HEK293 (cell line): ENCODE data around the gene FA2H.

Source experiments
- GLI2 ChIP-seq: fragments of 450-650 bp; formaldehyde crosslinking; IDR thresholded peaks from 2 replicates; pipeline ENCODE4; 2017; ENCODE audit warnings: missing biosample characterization, missing genetic modification characterization, low read depth, borderline replicate concordance
- HOXC10 ChIP-seq: sonication (generic); formaldehyde crosslinking; IDR thresholded peaks from 2 replicates; pipeline ENCODE4 v1.8.1; 2023; ENCODE audit warnings: mild to moderate bottlenecking, missing genetic modification reagents
- MEIS1 ChIP-seq: sonication (generic); formaldehyde crosslinking; IDR thresholded peaks from 2 replicates; pipeline ENCODE4 v1.8.1; 2022; ENCODE audit warnings: missing genetic modification reagents, mild to moderate bottlenecking, borderline replicate concordance
- PRDM1 ChIP-seq: fragments of 450-650 bp; formaldehyde crosslinking; IDR thresholded peaks from 2 replicates; pipeline ENCODE4; 2016; ENCODE audit warnings: missing biosample characterization, missing genetic modification characterization
- PRDM10 ChIP-seq: fragments of 450-650 bp; formaldehyde crosslinking; IDR thresholded peaks from 2 replicates; pipeline ENCODE4 v1.5.1; 2016; ENCODE audit warnings: missing biosample characterization, missing genetic modification characterization
- SP3 ChIP-seq: fragments of 450-650 bp; formaldehyde crosslinking; IDR thresholded peaks from 2 replicates; pipeline ENCODE4 v1.5.1; 2016; ENCODE audit warnings: missing biosample characterization, missing genetic modification characterization
- ZEB2 ChIP-seq: fragments of 450-650 bp; formaldehyde crosslinking; IDR thresholded peaks from 2 replicates; pipeline ENCODE4 v1.5.1; 2016; ENCODE audit warnings: missing biosample characterization, missing genetic modification characterization
- ZNF157 ChIP-seq: fragments of 450-650 bp; formaldehyde crosslinking; IDR thresholded peaks from 2 replicates; pipeline ENCODE4 v1.5.1; 2016; ENCODE audit warnings: missing biosample characterization, missing genetic modification characterization
- ZNF169 ChIP-seq: fragments of 450-650 bp; formaldehyde crosslinking; IDR thresholded peaks from 2 replicates; pipeline ENCODE4 v1.5.1; 2016; ENCODE audit warnings: missing biosample characterization, missing genetic modification characterization
- ZNF2 ChIP-seq: fragments of 450-650 bp; formaldehyde crosslinking; IDR thresholded peaks from 2 replicates; pipeline ENCODE4 v1.5.1; 2016; ENCODE audit warnings: missing biosample characterization, missing genetic modification characterization
- ZNF23 ChIP-seq: fragments of 450-650 bp; formaldehyde crosslinking; IDR thresholded peaks from 2 replicates; pipeline ENCODE4 v1.5.1; 2016; ENCODE audit warnings: missing biosample characterization, missing genetic modification characterization, borderline replicate concordance
- ZNF292 ChIP-seq: fragments of 450-650 bp; formaldehyde crosslinking; IDR thresholded peaks from 2 replicates; pipeline ENCODE4 v1.5.1; 2016; ENCODE audit warnings: low read depth, missing biosample characterization, missing genetic modification characterization, borderline replicate concordance
- ZNF423 ChIP-seq: fragments of 450-650 bp; formaldehyde crosslinking; IDR thresholded peaks from 2 replicates; pipeline ENCODE4 v1.5.1; 2016; ENCODE audit warnings: missing biosample characterization, missing genetic modification characterization
- ZNF426 ChIP-seq: fragments of 450-650 bp; formaldehyde crosslinking; IDR thresholded peaks from 2 replicates; pipeline ENCODE4 v1.5.1; 2017; ENCODE audit warnings: missing biosample characterization, missing genetic modification characterization, mild to moderate bottlenecking, inconsistent platforms, moderate library complexity
- ZNF529 ChIP-seq: fragments of 450-650 bp; formaldehyde crosslinking; IDR thresholded peaks from 2 replicates; pipeline ENCODE4 v1.5.1; 2017; ENCODE audit warnings: missing genetic modification characterization, missing biosample characterization; ENCODE audit not compliant: insufficient replicate concordance
- ZNF561 ChIP-seq: fragments of 450-650 bp; IDR thresholded peaks from 2 replicates; pipeline ENCODE4 v1.5.1; 2018; ENCODE audit warnings: missing biosample characterization, missing genetic modification characterization, borderline replicate concordance
- ZNF580 ChIP-seq: fragments of 450-650 bp; formaldehyde crosslinking; IDR thresholded peaks from 2 replicates; pipeline ENCODE4 v1.5.1; 2016; ENCODE audit warnings: missing biosample characterization, missing genetic modification characterization
- ZNF596 ChIP-seq: fragments of 450-650 bp; IDR thresholded peaks from 2 replicates; pipeline ENCODE4 v1.5.0; 2018; ENCODE audit warnings: missing biosample characterization, mild to moderate bottlenecking, missing genetic modification characterization, moderate library complexity
- ZNF645 ChIP-seq: fragments of 450-650 bp; formaldehyde crosslinking; IDR thresholded peaks from 2 replicates; pipeline ENCODE4; 2016; ENCODE audit warnings: missing biosample characterization, missing genetic modification characterization
- ZNF701 ChIP-seq: fragments of 450-650 bp; formaldehyde crosslinking; IDR thresholded peaks from 2 replicates; pipeline ENCODE4 v1.5.1; 2016; ENCODE audit warnings: missing biosample characterization, missing genetic modification characterization
- ZNF704 ChIP-seq: fragments of 450-650 bp; formaldehyde crosslinking; IDR thresholded peaks from 2 replicates; pipeline ENCODE4 v1.5.1; 2016; ENCODE audit warnings: missing biosample characterization, missing genetic modification characterization
- ZNF76 ChIP-seq: fragments of 450-650 bp; formaldehyde crosslinking; IDR thresholded peaks from 2 replicates; pipeline ENCODE4; 2016; ENCODE audit warnings: low read depth, missing biosample characterization, missing genetic modification characterization, borderline replicate concordance
- ZNF776 ChIP-seq: fragments of 450-650 bp; formaldehyde crosslinking; IDR thresholded peaks from 2 replicates; pipeline ENCODE4 v1.5.0; 2017; ENCODE audit warnings: missing biosample characterization, missing genetic modification characterization, borderline replicate concordance
- ZSCAN23 ChIP-seq: fragments of 450-650 bp; formaldehyde crosslinking; IDR thresholded peaks from 2 replicates; pipeline ENCODE4 v1.5.1; 2016; ENCODE audit warnings: missing biosample characterization, missing genetic modification characterization
- TF ChIP-seq, protein P1 (sequence below): fragments of 450-650 bp; formaldehyde crosslinking; IDR thresholded peaks from 2 replicates; pipeline ENCODE4 v1.5.1; 2016; ENCODE audit warnings: missing biosample characterization, missing genetic modification characterization, borderline replicate concordance

Gene FA2H

DNA sequence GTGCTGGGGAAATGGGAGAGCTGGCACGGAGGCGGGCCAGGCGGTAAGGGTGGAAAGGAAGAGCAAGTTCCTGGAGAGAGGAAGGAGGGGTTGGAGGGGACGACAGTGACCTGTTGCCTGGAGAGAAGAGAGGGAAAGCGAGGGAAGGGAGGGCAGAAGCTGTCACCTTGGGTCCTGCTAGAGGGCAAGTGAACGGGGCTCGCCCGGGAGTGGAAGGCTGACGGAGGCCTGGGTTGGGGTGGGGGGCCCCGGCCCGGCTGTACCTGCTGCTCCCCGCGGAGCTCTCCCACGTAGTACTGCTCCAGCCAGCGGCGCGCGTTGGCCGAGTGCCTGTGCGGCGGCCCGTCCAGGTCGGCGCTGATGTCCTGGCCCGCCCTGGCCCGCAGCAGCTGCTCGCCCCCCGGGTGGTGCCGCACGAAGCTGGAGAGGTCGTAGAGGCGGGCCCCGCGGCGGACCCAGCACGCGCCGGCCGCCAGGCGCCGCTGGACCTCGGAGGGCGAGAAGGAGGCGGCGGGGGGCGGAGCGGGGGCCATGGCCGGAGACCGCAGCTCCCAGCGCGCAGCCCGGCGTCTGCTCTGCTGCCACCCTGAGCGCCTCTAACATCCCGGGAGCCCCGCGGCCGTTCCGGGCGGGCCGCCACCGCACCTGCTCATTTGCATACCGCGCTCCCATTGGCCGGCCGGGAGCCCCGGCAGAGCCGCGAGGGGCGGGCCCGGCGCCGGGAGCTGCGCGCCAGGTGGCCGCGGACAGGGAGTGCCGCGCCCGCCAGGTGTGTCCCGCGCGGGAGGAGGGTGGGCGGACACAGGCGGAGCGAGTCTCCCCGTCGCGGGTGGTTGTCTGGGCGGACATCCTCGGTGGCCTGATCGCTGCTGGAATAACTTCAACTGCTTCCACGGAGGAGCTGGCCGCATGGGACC, at the start of gene FA2H (continued):
- TF ChIP-seq ZNF76 (tag by site-specific recombination), result no peak
- TF ChIP-seq ZNF423 (tag by site-specific recombination), result 0 out of 2 replicates have a peak, but pooled peaks have one; percentile 48
- TF ChIP-seq ZNF23 (tag by site-specific recombination), result no peak
- TF ChIP-seq ZNF2 (tag by site-specific recombination), result no peak
- TF ChIP-seq ZNF701, result no peak
- TF ChIP-seq ZNF704, result no peak
- TF ChIP-seq ZEB2 (tag by site-specific recombination), result 0 out of 2 replicates have a peak, but pooled peaks have one; percentile 27
- TF ChIP-seq HOXC10, result no peak
- TF ChIP-seq GLI2 (tag by site-specific recombination), result no peak
- TF ChIP-seq ZNF426 (tag by site-specific recombination), result no peak
- no peak for TF ChIP-seq ZNF645 (tag by site-specific recombination)
- peak; percentile 32; the same call in 1 of the 2 replicates for TF ChIP-seq SP3 (tag by site-specific recombination)
- no peak for TF ChIP-seq ZNF529 (tag by site-specific recombination)
- peak; percentile 91 for TF ChIP-seq ZNF561 (tag by site-specific recombination)
- TF ChIP-seq ZSCAN23 (tag by site-specific recombination), result no peak
- TF ChIP-seq ZNF596 (tag by site-specific recombination), result no peak
- TF ChIP-seq MEIS1 (CRISPR knock-in tag), result no peak
- no peak; the same call in 1 of the 2 replicates for TF ChIP-seq PRDM1 (tag by site-specific recombination)
- TF ChIP-seq ZNF157 (tag by site-specific recombination), result no peak
- no peak for TF ChIP-seq ZNF776
- peak; percentile 95 for TF ChIP-seq PRDM10 (tag by site-specific recombination)
- TF ChIP-seq, protein P1, sequence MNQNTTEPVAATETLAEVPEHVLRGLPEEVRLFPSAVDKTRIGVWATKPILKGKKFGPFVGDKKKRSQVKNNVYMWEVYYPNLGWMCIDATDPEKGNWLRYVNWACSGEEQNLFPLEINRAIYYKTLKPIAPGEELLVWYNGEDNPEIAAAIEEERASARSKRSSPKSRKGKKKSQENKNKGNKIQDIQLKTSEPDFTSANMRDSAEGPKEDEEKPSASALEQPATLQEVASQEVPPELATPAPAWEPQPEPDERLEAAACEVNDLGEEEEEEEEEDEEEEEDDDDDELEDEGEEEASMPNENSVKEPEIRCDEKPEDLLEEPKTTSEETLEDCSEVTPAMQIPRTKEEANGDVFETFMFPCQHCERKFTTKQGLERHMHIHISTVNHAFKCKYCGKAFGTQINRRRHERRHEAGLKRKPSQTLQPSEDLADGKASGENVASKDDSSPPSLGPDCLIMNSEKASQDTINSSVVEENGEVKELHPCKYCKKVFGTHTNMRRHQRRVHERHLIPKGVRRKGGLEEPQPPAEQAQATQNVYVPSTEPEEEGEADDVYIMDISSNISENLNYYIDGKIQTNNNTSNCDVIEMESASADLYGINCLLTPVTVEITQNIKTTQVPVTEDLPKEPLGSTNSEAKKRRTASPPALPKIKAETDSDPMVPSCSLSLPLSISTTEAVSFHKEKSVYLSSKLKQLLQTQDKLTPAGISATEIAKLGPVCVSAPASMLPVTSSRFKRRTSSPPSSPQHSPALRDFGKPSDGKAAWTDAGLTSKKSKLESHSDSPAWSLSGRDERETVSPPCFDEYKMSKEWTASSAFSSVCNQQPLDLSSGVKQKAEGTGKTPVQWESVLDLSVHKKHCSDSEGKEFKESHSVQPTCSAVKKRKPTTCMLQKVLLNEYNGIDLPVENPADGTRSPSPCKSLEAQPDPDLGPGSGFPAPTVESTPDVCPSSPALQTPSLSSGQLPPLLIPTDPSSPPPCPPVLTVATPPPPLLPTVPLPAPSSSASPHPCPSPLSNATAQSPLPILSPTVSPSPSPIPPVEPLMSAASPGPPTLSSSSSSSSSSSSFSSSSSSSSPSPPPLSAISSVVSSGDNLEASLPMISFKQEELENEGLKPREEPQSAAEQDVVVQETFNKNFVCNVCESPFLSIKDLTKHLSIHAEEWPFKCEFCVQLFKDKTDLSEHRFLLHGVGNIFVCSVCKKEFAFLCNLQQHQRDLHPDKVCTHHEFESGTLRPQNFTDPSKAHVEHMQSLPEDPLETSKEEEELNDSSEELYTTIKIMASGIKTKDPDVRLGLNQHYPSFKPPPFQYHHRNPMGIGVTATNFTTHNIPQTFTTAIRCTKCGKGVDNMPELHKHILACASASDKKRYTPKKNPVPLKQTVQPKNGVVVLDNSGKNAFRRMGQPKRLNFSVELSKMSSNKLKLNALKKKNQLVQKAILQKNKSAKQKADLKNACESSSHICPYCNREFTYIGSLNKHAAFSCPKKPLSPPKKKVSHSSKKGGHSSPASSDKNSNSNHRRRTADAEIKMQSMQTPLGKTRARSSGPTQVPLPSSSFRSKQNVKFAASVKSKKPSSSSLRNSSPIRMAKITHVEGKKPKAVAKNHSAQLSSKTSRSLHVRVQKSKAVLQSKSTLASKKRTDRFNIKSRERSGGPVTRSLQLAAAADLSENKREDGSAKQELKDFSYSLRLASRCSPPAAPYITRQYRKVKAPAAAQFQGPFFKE, result no peak
- no peak for TF ChIP-seq ZNF292 (tag by site-specific recombination)
- TF ChIP-seq ZNF169 (tag by site-specific recombination), result no peak
- no peak for TF ChIP-seq ZNF580 (tag by site-specific recombination)
